ENCODE results near the gene TNF. TPM values are rescaled to one million over a fixed set of nuclear protein-coding genes. Genes with fewer than 3 reads are reported as not detected.

TNF gene
- total RNA-seq, 1 donor from 2014 or later: 1.2 TPM

DNA sequence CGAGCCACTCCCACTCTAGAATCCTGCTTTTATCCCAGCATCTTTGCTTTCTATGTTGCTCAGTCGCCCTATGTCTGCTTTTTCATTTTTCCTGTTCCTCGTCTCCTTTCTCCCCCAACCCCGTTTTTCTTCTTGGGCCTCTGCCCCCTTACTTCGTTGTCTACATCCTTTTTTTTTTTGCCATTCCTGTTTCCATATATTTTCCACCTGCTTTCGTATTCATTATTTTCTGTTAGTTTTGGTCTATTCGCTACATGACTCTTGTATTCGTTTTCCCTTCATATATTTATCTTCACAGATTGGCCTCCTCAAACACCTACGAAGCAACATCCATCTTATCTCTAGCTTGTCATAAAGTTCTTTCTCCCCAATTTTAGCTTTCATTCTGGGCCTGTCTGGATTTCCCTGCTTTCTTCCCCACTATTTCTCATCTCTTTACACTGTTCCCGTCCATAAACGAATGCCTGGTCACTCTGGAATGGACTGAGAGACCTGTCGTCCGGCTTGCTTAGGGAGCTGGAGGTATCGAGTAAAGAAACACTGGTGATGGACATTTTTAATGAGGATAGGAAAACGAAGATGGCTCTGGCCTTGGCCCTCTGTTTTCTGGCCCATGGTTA is 46.1 kb downstream of the TNF start:
- peaks cover 54% of the 10 kb centered on the region for H4K20me1 ChIP-seq (ENCODE audit: insufficient read depth, low read length)
- Mint-ChIP-seq H3K4me3 (ENCODE audit: unreplicated experiment) (peak overlapping the region; percentile 97), H3K36me3 (ENCODE audit: low read depth, unreplicated experiment) (peaks cover 24% of the 10 kb centered on the region), H3K9me3 (ENCODE audit: unreplicated experiment) (no peaks in the 10 kb centered on the region), H3K27ac (ENCODE audit: unreplicated experiment) (peak overlapping the region; percentile 97), H3K4me1 (ENCODE audit: low read depth, unreplicated experiment) (peaks cover 9% of the 10 kb centered on the region), H3K27me3 (ENCODE audit: low read depth, unreplicated experiment) (peaks cover under 1% of the 10 kb centered on the region)
- peak overlapping the region; percentile 94 for H3K4me2 ChIP-seq (ENCODE audit: low read length)
- peaks cover 58% of the 10 kb centered on the region for H3K79me2 ChIP-seq (ENCODE audit: insufficient read depth, low read length)
- no peak for DNase-seq (ENCODE audit: low read depth)
- no peak for TF ChIP-seq EZH2 (IDR thresholded peaks at IDR 0.05; ENCODE audit: insufficient read depth, low read length)
- TF ChIP-seq, protein P1, sequence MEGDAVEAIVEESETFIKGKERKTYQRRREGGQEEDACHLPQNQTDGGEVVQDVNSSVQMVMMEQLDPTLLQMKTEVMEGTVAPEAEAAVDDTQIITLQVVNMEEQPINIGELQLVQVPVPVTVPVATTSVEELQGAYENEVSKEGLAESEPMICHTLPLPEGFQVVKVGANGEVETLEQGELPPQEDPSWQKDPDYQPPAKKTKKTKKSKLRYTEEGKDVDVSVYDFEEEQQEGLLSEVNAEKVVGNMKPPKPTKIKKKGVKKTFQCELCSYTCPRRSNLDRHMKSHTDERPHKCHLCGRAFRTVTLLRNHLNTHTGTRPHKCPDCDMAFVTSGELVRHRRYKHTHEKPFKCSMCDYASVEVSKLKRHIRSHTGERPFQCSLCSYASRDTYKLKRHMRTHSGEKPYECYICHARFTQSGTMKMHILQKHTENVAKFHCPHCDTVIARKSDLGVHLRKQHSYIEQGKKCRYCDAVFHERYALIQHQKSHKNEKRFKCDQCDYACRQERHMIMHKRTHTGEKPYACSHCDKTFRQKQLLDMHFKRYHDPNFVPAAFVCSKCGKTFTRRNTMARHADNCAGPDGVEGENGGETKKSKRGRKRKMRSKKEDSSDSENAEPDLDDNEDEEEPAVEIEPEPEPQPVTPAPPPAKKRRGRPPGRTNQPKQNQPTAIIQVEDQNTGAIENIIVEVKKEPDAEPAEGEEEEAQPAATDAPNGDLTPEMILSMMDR (IDR thresholded peaks at IDR 0.05; ENCODE audit: insufficient read depth, low read depth, low read length): no peak
- peak overlapping the region; percentile 77 for H3K4me3 ChIP-seq (ENCODE audit: insufficient read depth, low read depth, low read length)
- peaks cover 12% of the 10 kb centered on the region for H3K4me1 ChIP-seq (ENCODE audit: insufficient read depth, low read length)
- no peaks in the 10 kb centered on the region for H3K27me3 ChIP-seq (ENCODE audit: insufficient read depth, low read length)
- peaks cover 26% of the 10 kb centered on the region for H3K36me3 ChIP-seq (ENCODE audit: insufficient read depth, low read length)
- H2AFZ ChIP-seq (ENCODE audit: low read depth, low read length): no peak overlapping the region
- FAIRE-seq: no peak
- H3K9me3 ChIP-seq (ENCODE audit: insufficient read depth, low read depth, low read length): no peaks in the 10 kb centered on the region
- H3K27ac ChIP-seq (ENCODE audit: low read depth, low read length): peak overlapping the region; percentile 93
- H3K9ac ChIP-seq (ENCODE audit: low read length): peak overlapping the region; percentile 93

DNA sequence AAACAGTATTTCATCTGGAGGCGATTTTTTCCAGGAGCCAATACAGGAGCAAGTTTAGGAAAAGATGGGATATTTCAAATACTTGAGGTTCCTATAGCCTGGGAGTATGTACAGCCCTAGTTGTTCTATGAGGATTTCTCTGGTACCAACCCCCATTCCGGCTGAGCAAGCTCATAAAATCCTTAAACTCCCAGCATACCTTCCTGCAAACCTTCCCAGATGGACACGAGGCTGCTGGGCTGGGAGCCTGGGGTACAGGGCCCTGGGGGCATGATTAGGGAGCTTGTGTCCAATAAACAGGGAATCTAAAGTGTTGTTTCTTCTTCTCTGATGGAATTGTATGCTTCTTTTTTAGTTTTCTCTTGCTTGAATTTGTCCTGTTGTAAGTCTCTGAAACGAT is 46.6 kb downstream of the TNF start:
- Histone ChIP-seq H3K27ac (ENCODE audit: low read depth, low read length) (peak overlapping the region; percentile 93), H3K36me3 (ENCODE audit: insufficient read depth, low read length) (peaks cover 32% of the 10 kb centered on the region), H3K4me3 (ENCODE audit: insufficient read depth, low read depth, low read length) (peak overlapping the region; percentile 77), H3K27me3 (ENCODE audit: insufficient read depth, low read length) (no peaks in the 10 kb centered on the region), H3K4me2 (ENCODE audit: low read length) (peak overlapping the region; percentile 94), H4K20me1 (ENCODE audit: insufficient read depth, low read length) (peaks cover 57% of the 10 kb centered on the region), H3K4me1 (ENCODE audit: insufficient read depth, low read length) (peaks cover 12% of the 10 kb centered on the region), H3K9me3 (ENCODE audit: insufficient read depth, low read depth, low read length) (no peaks in the 10 kb centered on the region), H2AFZ (ENCODE audit: low read depth, low read length) (no peak overlapping the region), H3K9ac (ENCODE audit: low read length) (peak overlapping the region; percentile 93), H3K79me2 (ENCODE audit: insufficient read depth, low read length) (peaks cover 63% of the 10 kb centered on the region)
- Mint-ChIP-seq H3K36me3 (ENCODE audit: low read depth, unreplicated experiment) (peaks cover 27% of the 10 kb centered on the region), H3K9me3 (ENCODE audit: unreplicated experiment) (no peaks in the 10 kb centered on the region), H3K27me3 (ENCODE audit: low read depth, unreplicated experiment) (no peaks in the 10 kb centered on the region), H3K4me1 (ENCODE audit: low read depth, unreplicated experiment) (peaks cover 9% of the 10 kb centered on the region), H3K27ac (ENCODE audit: unreplicated experiment) (peak overlapping the region; percentile 97), H3K4me3 (ENCODE audit: unreplicated experiment) (peak overlapping the region; percentile 97)
- no peak for DNase-seq (ENCODE audit: low read depth)
- no peak for FAIRE-seq
- TF ChIP-seq, protein P1 (IDR thresholded peaks at IDR 0.05; ENCODE audit: insufficient read depth, low read depth, low read length): no peak
- no peak for TF ChIP-seq EZH2 (IDR thresholded peaks at IDR 0.05; ENCODE audit: insufficient read depth, low read length)

DNA sequence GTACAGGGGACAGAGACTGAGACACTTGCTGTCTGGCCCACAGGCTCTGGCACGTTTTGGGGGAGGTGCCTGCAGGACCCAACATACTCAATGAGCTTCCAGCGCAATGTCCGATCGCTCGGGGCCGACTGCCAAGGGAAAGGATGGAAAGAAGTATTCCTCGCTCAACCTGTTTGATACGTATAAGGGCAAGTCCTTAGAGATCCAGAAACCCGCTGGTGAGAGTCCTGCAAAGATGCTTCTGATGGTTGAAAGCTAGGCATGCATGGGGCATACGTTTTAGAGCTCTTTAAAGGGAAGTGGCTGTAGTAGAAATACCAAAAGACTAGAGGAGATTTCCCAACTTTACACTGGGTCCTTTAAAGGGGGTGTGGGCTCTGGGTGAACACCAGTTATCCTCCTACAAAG is 47.3 kb downstream of the TNF start:
- peak overlapping the region; percentile 77 for H3K4me3 ChIP-seq (ENCODE audit: insufficient read depth, low read depth, low read length)
- peaks cover 38% of the 10 kb centered on the region for H3K36me3 ChIP-seq (ENCODE audit: insufficient read depth, low read length)
- no peaks in the 10 kb centered on the region for H3K27me3 ChIP-seq (ENCODE audit: insufficient read depth, low read length)
- no peak for DNase-seq (ENCODE audit: low read depth)
- no peak overlapping the region for H3K27ac ChIP-seq (ENCODE audit: low read depth, low read length)
- no peaks in the 10 kb centered on the region for H3K27me3 Mint-ChIP-seq (ENCODE audit: low read depth, unreplicated experiment)
- H2AFZ ChIP-seq (ENCODE audit: low read depth, low read length): no peak overlapping the region
- H3K9ac ChIP-seq (ENCODE audit: low read length): peak overlapping the region; percentile 93
- no peaks in the 10 kb centered on the region for H3K9me3 ChIP-seq (ENCODE audit: insufficient read depth, low read depth, low read length)
- TF ChIP-seq, protein P1 (IDR thresholded peaks at IDR 0.05; ENCODE audit: insufficient read depth, low read depth, low read length): no peak
- no peak for TF ChIP-seq EZH2 (IDR thresholded peaks at IDR 0.05; ENCODE audit: insufficient read depth, low read length)
- peaks cover 12% of the 10 kb centered on the region for H3K4me1 ChIP-seq (ENCODE audit: insufficient read depth, low read length)
- peaks cover 33% of the 10 kb centered on the region for H3K36me3 Mint-ChIP-seq (ENCODE audit: low read depth, unreplicated experiment)
- peaks cover 64% of the 10 kb centered on the region for H4K20me1 ChIP-seq (ENCODE audit: insufficient read depth, low read length)
- peak overlapping the region; percentile 94 for H3K4me2 ChIP-seq (ENCODE audit: low read length)
- peaks cover 9% of the 10 kb centered on the region for H3K4me1 Mint-ChIP-seq (ENCODE audit: low read depth, unreplicated experiment)
- peak overlapping the region; percentile 97 for H3K27ac Mint-ChIP-seq (ENCODE audit: unreplicated experiment)
- peaks cover 70% of the 10 kb centered on the region for H3K79me2 ChIP-seq (ENCODE audit: insufficient read depth, low read length)
- no peak for FAIRE-seq
- H3K4me3 Mint-ChIP-seq (ENCODE audit: unreplicated experiment): peak overlapping the region; percentile 97
- no peaks in the 10 kb centered on the region for H3K9me3 Mint-ChIP-seq (ENCODE audit: unreplicated experiment)

All from astrocyte (in vitro differentiated cells and primary cell).